ENCODE data around the gene SARDH.

DNA sequence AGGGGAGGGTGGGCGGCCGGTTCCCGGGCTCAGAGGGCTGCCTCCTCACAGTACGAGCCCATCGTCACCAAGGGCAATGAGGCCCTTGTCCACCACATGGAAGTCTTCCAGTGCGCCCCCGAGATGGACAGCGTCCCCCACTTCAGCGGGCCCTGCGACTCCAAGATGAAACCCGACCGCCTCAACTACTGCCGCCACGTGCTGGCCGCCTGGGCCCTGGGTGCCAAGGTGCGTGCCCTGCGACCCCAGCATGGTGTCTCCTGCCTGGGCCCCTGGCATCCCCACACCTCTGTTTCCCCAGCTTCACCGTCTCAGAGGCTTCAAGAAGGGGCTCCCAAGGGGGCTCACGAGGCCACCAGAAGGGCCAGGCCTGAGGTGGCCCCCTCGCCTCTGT is 94.8 kb downstream of the SARDH start:
- TF ChIP-seq, protein P1, sequence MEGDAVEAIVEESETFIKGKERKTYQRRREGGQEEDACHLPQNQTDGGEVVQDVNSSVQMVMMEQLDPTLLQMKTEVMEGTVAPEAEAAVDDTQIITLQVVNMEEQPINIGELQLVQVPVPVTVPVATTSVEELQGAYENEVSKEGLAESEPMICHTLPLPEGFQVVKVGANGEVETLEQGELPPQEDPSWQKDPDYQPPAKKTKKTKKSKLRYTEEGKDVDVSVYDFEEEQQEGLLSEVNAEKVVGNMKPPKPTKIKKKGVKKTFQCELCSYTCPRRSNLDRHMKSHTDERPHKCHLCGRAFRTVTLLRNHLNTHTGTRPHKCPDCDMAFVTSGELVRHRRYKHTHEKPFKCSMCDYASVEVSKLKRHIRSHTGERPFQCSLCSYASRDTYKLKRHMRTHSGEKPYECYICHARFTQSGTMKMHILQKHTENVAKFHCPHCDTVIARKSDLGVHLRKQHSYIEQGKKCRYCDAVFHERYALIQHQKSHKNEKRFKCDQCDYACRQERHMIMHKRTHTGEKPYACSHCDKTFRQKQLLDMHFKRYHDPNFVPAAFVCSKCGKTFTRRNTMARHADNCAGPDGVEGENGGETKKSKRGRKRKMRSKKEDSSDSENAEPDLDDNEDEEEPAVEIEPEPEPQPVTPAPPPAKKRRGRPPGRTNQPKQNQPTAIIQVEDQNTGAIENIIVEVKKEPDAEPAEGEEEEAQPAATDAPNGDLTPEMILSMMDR (IDR thresholded peaks at IDR 0.05; ENCODE audit: borderline replicate concordance, extremely low read depth, low read length, poor library complexity, severe bottlenecking), result no peak
- TF ChIP-seq EZH2 (IDR thresholded peaks at IDR 0.05; ENCODE audit: borderline replicate concordance, low read depth, low read length, severe bottlenecking), result no peak
